RKO (cell line): ENCODE results near the gene WNT3.
"Not testable (repeated sequence)": the region's sequence is repeated elsewhere in the genome, so short reads cannot be mapped to it uniquely, and the experiment has no call there.

Experiments used
- DNase-seq: peaks from one replicate; pipeline ENCODE4 v3.0.0-alpha.2; 2016; ENCODE audit warnings: low spot score

The WNT3 gene

GRCh38 chr17:46765453-46765852, 53.0 kb downstream of the WNT3 start:
- DNase-seq, result no peak

- DNase-seq, result no peak
Observed at GRCh38 chr17:46764709-46765401, 53.6 kb downstream of the WNT3 start.

GRCh38 chr17:46764000-46764708, 54.3 kb downstream of the WNT3 start:
- DNase-seq, result no peak

GRCh38 chr17:46763416-46763815, 55.1 kb downstream of the WNT3 start:
- no peak for DNase-seq

- DNase-seq, result no peak
Observed at GRCh38 chr17:46759141-46759540, 59.4 kb downstream of the WNT3 start.

- DNase-seq, result no peak
Observed at GRCh38 chr17:46758614-46759013, 59.9 kb downstream of the WNT3 start.

GRCh38 chr17:46757588-46757987, 60.9 kb downstream of the WNT3 start:
- DNase-seq, result not testable (repeated sequence)

GRCh38 chr17:46756861-46757260, 61.6 kb downstream of the WNT3 start:
- DNase-seq, result no peak

- no peak for DNase-seq
Observed at GRCh38 chr17:46756081-46756735, 62.3 kb downstream of the WNT3 start.

- no peak for DNase-seq
Observed at GRCh38 chr17:46753776-46754175, 64.7 kb downstream of the WNT3 start.

GRCh38 chr17:46751425-46751824, 67.1 kb downstream of the WNT3 start:
- DNase-seq, result no peak

GRCh38 chr17:46745376-46745775, 73.1 kb downstream of the WNT3 start:
- DNase-seq, result no peak

- no peak for DNase-seq
Observed at GRCh38 chr17:46744441-46744840, 74.1 kb downstream of the WNT3 start.

- DNase-seq, result peak; percentile 91
Observed at GRCh38 chr17:46742565-46743270, 75.8 kb downstream of the WNT3 start.

GRCh38 chr17:46741122-46741730, 77.3 kb downstream of the WNT3 start:
- DNase-seq, result no peak

GRCh38 chr17:46739982-46740381, 78.5 kb downstream of the WNT3 start:
- DNase-seq, result no peak

- no peak for DNase-seq
Observed at GRCh38 chr17:46738544-46738943, 79.9 kb downstream of the WNT3 start.

- no peak for DNase-seq
Observed at GRCh38 chr17:46737326-46737725, 81.2 kb downstream of the WNT3 start.

- DNase-seq, result no peak
Observed at GRCh38 chr17:46736100-46736499, 82.4 kb downstream of the WNT3 start.

GRCh38 chr17:46733837-46734475, 84.5 kb downstream of the WNT3 start:
- peak; percentile 71 for DNase-seq

- DNase-seq, result no peak
Observed at GRCh38 chr17:46732754-46733398, 85.6 kb downstream of the WNT3 start.
